Testis (tissue), 2 donors: ENCODE measurements around the gene TACC3.

ENCODE experiments used
- POLR2A ChIP-seq: fragments of 450-650 bp; IDR thresholded peaks from one replicate; pipeline ENCODE4 v1.6.1; 2017; ENCODE audit warnings: antibody characterized with exemption, mild to moderate bottlenecking, moderate library complexity
- TF ChIP-seq, protein P1 (sequence below), 3 experiments: fragments of 450-650 bp in 2 of 3; fragments of 200-600 bp in 1 of 3; sonication (generic) in 1 of 3; IDR thresholded peaks; one replicate each; pipeline ENCODE4 v1.5.1; 2016 to 2019; ENCODE audit warnings: antibody characterized with exemption in 3 of 3, mild to moderate bottlenecking in 2 of 3, moderate library complexity in 1 of 3

DNA sequence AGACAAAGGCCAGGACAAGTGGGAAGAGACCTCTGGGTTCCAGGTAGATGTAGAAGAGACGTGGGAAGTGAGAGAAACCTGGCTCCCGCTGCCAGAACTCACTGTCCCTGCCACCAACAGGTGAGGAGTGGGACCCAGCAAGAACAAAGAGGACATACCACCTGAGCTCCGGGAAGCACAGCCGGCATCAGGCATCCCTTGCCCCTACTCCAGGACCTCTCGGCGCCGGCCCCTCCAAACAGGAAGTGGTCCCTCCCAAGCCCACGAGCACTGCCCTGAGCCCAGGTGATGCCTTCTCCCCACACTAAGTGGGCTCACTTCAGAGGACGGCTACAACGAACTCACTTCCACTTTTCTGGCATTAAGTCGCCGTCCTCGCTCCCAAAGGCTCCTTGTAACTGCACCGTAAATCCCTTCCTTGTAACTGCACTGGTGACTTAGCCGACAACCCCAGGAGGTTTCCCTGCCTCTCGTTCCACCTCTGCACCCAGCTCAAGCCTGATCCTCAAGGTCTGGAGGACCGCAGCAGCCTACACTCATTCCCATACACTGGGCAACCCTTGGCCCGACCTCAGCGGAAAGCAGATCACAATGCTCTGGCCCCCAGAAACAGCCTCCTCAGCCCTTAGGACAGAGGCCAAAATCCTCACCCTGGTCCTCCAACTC, 46.1 kb upstream of the TACC3 start:
- TF ChIP-seq, protein P1, sequence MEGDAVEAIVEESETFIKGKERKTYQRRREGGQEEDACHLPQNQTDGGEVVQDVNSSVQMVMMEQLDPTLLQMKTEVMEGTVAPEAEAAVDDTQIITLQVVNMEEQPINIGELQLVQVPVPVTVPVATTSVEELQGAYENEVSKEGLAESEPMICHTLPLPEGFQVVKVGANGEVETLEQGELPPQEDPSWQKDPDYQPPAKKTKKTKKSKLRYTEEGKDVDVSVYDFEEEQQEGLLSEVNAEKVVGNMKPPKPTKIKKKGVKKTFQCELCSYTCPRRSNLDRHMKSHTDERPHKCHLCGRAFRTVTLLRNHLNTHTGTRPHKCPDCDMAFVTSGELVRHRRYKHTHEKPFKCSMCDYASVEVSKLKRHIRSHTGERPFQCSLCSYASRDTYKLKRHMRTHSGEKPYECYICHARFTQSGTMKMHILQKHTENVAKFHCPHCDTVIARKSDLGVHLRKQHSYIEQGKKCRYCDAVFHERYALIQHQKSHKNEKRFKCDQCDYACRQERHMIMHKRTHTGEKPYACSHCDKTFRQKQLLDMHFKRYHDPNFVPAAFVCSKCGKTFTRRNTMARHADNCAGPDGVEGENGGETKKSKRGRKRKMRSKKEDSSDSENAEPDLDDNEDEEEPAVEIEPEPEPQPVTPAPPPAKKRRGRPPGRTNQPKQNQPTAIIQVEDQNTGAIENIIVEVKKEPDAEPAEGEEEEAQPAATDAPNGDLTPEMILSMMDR (IDR thresholded peaks at IDR 0.05) = no peak
- TF ChIP-seq POLR2A = no peak
